ENCODE measurements around the gene TAF4B.

Gene TAF4B, protein sequence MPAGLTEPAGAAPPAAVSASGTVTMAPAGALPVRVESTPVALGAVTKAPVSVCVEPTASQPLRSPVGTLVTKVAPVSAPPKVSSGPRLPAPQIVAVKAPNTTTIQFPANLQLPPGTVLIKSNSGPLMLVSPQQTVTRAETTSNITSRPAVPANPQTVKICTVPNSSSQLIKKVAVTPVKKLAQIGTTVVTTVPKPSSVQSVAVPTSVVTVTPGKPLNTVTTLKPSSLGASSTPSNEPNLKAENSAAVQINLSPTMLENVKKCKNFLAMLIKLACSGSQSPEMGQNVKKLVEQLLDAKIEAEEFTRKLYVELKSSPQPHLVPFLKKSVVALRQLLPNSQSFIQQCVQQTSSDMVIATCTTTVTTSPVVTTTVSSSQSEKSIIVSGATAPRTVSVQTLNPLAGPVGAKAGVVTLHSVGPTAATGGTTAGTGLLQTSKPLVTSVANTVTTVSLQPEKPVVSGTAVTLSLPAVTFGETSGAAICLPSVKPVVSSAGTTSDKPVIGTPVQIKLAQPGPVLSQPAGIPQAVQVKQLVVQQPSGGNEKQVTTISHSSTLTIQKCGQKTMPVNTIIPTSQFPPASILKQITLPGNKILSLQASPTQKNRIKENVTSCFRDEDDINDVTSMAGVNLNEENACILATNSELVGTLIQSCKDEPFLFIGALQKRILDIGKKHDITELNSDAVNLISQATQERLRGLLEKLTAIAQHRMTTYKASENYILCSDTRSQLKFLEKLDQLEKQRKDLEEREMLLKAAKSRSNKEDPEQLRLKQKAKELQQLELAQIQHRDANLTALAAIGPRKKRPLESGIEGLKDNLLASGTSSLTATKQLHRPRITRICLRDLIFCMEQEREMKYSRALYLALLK

DNA sequence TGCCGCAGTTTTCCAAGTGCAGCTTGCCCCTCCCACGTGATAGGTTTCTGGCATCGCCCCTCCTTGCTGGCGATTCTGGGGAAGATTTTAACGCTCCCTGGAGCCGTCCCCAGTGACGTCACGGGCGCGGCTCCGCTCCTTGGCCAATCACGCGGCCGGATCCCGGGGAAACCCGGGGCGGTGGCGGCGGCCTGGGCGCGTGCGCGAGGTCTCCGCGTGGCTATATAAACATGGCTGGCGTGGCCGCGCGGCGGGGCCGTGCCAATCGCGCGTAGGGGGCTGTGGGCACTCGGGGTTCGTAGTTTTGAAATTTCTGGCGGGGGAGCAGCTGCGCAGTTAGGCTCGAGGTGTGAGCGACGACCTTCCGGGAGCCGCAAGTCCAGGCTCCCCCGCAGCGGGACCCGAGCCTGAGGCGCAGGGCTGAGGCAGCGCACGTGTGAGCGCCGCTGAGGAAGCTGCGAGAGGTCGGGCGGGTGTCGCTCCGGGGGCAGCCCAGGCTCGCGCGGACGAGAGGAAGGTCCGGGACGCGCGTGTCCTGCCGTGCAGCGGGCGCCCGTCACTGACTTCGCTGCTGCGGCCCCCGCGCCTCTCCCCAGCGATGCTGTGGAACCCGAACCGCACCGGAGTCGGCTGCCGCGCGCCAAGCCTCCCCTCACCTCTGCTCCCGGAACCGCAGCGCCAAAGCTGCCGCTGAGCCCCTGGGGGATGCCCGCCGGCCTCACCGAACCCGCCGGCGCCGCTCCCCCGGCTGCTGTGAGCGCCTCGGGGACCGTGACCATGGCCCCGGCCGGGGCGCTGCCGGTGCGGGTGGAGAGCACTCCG, at the start of gene TAF4B:
Gene TAF4B (plus strand): TSS at position 217 of the 822 bp plus-strand sequence. CDS start 489 bp downstream, at position 706.
- peak within 1 kb of the TSS; percentile 75 for H3K4me3 ChIP-seq (ENCODE audit: control insufficient read depth, low read depth, low read length)
- TF ChIP-seq, protein P1, sequence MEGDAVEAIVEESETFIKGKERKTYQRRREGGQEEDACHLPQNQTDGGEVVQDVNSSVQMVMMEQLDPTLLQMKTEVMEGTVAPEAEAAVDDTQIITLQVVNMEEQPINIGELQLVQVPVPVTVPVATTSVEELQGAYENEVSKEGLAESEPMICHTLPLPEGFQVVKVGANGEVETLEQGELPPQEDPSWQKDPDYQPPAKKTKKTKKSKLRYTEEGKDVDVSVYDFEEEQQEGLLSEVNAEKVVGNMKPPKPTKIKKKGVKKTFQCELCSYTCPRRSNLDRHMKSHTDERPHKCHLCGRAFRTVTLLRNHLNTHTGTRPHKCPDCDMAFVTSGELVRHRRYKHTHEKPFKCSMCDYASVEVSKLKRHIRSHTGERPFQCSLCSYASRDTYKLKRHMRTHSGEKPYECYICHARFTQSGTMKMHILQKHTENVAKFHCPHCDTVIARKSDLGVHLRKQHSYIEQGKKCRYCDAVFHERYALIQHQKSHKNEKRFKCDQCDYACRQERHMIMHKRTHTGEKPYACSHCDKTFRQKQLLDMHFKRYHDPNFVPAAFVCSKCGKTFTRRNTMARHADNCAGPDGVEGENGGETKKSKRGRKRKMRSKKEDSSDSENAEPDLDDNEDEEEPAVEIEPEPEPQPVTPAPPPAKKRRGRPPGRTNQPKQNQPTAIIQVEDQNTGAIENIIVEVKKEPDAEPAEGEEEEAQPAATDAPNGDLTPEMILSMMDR (conservative IDR thresholded peaks at IDR 0.05; ENCODE audit: control insufficient read depth, insufficient read depth, low read depth, low read length) = no peak
- DNase-seq (ENCODE audit: low read depth) = peak; percentile 94

DNA sequence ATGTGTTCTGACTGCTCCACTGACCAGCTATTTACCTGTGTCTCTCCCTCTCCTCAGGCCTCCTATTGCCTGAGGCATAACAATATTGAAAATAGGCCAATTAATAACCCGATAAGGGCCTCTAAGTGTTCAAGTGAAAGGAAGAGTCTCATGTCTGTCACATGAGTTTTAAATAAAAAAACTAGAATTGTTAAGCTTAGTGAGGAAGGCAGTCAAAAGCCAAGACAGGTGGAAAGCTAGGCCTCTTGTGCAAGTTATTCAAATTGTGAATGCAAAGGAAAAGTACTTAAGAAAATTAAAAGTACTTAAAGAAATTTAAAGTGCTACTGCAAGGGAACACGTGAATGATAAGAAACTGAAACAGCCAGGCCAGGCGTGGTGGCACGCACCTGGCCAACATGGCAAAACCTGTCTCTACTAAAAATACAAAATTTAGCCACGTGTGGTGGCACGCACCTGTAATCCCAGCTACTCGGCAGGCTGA, 44.9 kb upstream of the TAF4B start:
- no peak overlapping the region for H3K4me3 ChIP-seq (ENCODE audit: control insufficient read depth, low read depth, low read length)
- TF ChIP-seq, protein P1 (conservative IDR thresholded peaks at IDR 0.05; ENCODE audit: control insufficient read depth, insufficient read depth, low read depth, low read length) = no peak
- DNase-seq (ENCODE audit: low read depth) = no peak

DNA sequence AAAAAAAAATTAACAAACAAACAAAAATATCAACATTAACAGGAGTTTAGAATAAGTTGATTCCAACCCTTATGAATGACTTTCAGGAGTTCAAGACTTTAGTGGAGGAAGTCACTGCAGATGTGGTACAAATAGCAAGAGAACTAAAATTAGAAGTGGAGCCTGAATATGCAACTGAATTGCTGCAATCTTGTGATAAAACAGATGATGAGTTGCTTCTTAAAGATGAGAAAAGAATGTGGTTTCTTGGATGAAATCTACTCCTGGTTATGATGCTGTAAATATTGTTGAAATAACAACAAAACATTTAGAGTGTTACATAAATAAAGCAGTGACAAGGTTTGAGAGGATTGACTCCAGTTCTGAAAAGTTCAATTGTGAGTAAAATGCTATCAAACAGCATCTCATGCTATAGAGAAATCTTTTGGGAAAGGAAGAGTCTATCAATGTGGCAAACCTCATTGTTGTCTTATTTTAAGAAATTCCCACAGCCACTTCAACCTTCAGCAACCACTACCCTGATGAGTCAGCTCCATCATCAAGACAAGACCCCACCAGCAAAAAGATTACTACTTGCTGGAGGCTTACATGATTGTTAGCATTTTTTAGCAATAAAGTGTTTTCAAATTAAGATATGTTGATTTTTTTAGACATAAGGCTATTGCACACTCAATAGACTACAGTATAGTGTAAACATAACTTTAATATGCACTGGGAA, 42.7 kb upstream of the TAF4B start:
- no peak overlapping the region for H3K4me3 ChIP-seq (ENCODE audit: control insufficient read depth, low read depth, low read length)
- no peak for DNase-seq (ENCODE audit: low read depth)
- TF ChIP-seq, protein P1 (conservative IDR thresholded peaks at IDR 0.05; ENCODE audit: control insufficient read depth, insufficient read depth, low read depth, low read length) = no peak

DNA sequence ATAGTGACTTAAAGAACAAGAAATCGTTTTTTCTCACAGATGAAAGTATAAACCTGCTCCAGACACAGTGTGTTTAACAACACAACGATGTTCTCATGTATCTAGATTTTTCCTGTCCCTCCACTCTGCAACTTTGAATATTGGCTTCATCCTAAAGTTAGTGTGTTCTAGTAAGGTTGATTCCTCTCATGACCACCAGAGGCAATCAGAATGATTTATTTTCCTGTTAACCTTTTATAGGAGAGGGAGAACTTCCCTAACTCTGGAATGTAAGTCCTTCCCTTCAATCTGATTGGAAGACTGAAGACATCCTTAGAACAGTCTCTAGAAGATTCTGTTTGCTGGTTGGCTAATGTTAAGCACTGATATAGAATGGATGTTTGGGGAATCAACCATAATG, 41.0 kb upstream of the TAF4B start:
- no peak overlapping the region for H3K4me3 ChIP-seq (ENCODE audit: control insufficient read depth, low read depth, low read length)
- DNase-seq (ENCODE audit: low read depth) = no peak
- TF ChIP-seq, protein P1 (conservative IDR thresholded peaks at IDR 0.05; ENCODE audit: control insufficient read depth, insufficient read depth, low read depth, low read length) = peak; percentile 11

DNA sequence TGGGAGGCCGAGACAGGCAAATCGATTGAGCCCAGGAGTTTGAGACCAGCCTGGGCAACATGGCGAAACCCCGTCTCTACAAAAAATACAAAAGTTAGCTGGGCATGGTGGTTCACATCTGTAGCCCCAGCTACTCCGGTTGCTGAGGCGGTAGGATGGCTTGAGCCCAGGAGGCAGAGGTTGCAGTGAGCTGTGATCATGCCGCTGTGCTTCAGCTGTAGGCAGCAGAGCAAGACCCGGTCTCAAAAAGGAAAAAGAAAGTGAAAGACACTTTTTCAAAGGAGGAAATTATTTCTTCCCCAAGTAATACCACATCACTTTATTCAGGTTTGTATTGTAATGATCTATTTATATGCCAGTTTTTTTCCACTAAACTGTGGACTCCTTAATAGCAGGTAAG, 35.7 kb upstream of the TAF4B start:
- no peak for DNase-seq (ENCODE audit: low read depth)
- TF ChIP-seq, protein P1 (conservative IDR thresholded peaks at IDR 0.05; ENCODE audit: control insufficient read depth, insufficient read depth, low read depth, low read length) = no peak
- no peak overlapping the region for H3K4me3 ChIP-seq (ENCODE audit: control insufficient read depth, low read depth, low read length)

Data from fibroblast of mammary gland (primary cell).